ENCODE data around the gene IL12RB1. TPM values are rescaled to one million over a fixed set of nuclear protein-coding genes. Genes with fewer than 3 reads are reported as not detected.

Gene IL12RB1
- total RNA-seq, 1 donor from 2014 or later = not detected

DNA sequence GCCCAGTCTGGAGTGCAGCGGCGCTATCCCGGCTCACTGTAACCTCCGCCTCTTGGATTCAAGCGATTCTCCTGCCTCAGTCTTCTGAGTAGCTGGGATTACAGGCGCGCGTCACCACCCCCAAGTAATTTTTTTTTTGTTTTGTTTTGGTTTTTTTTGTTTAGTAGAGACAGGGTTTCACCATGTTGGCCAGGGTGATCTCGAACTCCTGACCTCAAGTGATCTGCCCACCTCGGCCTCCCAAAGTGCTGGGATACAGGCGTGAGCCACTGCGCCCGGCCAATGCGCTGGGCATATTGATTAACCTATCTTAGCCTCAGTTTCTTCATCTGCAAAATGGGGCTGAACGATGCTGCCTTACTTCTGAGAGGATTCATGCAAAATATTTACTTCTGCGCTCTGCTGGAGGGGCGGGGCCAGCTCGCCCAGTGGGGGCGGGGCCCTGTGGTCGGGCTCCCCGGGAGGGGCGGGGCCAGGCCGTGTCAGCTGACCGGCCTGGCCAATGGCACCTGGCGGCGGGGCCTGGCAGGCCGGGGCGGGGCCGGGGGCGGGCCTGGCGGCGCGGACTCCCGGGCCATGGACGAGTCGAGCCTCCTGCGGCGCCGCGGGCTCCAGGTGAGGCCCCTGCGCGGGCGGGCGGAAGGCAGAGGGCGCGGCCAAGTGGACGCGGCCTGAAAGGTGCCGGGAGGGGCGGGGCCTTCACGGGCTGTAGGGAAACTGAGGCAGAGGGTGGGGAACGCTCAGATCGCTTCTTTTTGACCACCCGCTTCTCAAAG, 10.7 kb upstream of the IL12RB1 start, which contains the start of gene MAST3:
MAST3 (plus strand) TSS at position 562 of the 776 bp plus-strand sequence; CDS start at position 577, 15 bp downstream.
- Mint-ChIP-seq H3K36me3 (ENCODE audit: low read depth, unreplicated experiment) (no peaks in the 10 kb centered on the region), H3K4me1 (ENCODE audit: unreplicated experiment) (no peaks in the 10 kb centered on the region), H3K27me3 (ENCODE audit: unreplicated experiment) (peaks cover 3% of the 10 kb centered on the region), H3K27ac (ENCODE audit: unreplicated experiment) (no peak within 1 kb of the TSS), H3K9me3 (ENCODE audit: unreplicated experiment) (no peaks in the 10 kb centered on the region), H3K4me3 (ENCODE audit: unreplicated experiment) (peak within 1 kb of the TSS; percentile 37)
- TF ChIP-seq, protein P1, sequence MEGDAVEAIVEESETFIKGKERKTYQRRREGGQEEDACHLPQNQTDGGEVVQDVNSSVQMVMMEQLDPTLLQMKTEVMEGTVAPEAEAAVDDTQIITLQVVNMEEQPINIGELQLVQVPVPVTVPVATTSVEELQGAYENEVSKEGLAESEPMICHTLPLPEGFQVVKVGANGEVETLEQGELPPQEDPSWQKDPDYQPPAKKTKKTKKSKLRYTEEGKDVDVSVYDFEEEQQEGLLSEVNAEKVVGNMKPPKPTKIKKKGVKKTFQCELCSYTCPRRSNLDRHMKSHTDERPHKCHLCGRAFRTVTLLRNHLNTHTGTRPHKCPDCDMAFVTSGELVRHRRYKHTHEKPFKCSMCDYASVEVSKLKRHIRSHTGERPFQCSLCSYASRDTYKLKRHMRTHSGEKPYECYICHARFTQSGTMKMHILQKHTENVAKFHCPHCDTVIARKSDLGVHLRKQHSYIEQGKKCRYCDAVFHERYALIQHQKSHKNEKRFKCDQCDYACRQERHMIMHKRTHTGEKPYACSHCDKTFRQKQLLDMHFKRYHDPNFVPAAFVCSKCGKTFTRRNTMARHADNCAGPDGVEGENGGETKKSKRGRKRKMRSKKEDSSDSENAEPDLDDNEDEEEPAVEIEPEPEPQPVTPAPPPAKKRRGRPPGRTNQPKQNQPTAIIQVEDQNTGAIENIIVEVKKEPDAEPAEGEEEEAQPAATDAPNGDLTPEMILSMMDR (IDR thresholded peaks at IDR 0.05; ENCODE audit: unreplicated experiment) = no peak
- DNase-seq (ENCODE audit: low spot score) = peak; percentile 87

DNA sequence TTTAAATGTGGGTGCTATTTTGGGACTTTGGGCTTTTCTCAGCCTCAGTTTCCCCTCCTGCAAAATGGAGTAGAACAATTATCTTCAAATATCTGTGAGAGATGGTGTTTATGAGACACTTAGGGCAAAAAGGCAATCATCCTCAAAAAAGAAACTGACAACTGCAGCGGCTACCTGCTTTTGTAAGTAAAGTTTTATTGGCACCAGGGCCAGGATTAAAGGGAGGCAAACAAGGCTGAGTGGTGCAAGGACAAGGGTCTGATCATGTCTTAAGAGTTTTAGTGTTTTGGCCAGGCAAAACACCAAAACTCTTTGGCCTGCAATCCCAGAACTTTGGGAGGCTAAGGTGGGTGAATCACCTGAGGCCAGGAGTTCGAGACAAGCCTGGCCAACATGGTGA, 9.5 kb upstream of the IL12RB1 start:
- H3K9me3 Mint-ChIP-seq (ENCODE audit: unreplicated experiment) = no peaks in the 10 kb centered on the region
- H3K27me3 Mint-ChIP-seq (ENCODE audit: unreplicated experiment) = peaks cover 3% of the 10 kb centered on the region
- TF ChIP-seq, protein P1 (IDR thresholded peaks at IDR 0.05; ENCODE audit: unreplicated experiment) = no peak
- no peak for DNase-seq (ENCODE audit: low spot score)
- H3K4me1 Mint-ChIP-seq (ENCODE audit: unreplicated experiment) = no peaks in the 10 kb centered on the region
- no peak overlapping the region for H3K27ac Mint-ChIP-seq (ENCODE audit: unreplicated experiment)
- H3K4me3 Mint-ChIP-seq (ENCODE audit: unreplicated experiment) = no peak overlapping the region
- no peaks in the 10 kb centered on the region for H3K36me3 Mint-ChIP-seq (ENCODE audit: low read depth, unreplicated experiment)

DNA sequence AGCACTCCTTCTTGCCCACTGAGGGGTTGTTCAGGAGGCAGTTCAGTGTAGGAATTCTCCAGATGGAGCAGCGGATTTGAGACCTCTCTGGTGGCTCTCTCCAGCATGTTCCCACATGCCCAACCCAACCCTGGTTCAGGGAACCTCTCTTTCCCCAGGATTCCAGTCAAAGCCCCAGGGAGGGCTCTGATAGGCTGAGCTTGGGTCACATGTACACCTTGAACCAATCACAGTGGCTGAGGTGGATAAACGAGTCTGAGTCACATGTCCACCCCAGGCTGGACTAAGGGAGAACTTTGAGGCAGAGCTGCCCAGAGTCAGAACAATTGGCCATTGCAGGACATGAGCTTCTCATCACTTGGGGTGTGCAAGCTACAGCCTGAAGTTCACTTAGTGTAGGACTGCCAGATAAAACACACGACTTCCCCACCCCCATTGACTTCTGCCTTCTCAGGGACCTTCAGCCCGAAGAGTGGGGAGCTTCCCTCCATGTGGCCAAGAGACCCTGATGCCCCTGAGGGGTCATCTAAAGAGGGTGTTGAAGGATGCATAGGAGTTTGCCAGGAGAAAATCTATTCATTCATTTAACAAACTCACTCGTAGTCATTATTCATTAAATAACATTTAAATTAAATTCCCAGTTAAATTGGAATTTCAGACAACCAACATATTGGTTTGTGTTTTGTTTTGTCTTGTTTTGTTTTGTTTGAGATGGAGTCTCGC, 6.9 kb upstream of the IL12RB1 start:
- no peak overlapping the region for H3K27ac Mint-ChIP-seq (ENCODE audit: unreplicated experiment)
- H3K36me3 Mint-ChIP-seq (ENCODE audit: low read depth, unreplicated experiment) = no peaks in the 10 kb centered on the region
- TF ChIP-seq, protein P1 (IDR thresholded peaks at IDR 0.05; ENCODE audit: unreplicated experiment) = no peak
- H3K4me3 Mint-ChIP-seq (ENCODE audit: unreplicated experiment) = no peak overlapping the region
- no peaks in the 10 kb centered on the region for H3K9me3 Mint-ChIP-seq (ENCODE audit: unreplicated experiment)
- H3K4me1 Mint-ChIP-seq (ENCODE audit: unreplicated experiment) = no peaks in the 10 kb centered on the region
- DNase-seq (ENCODE audit: low spot score) = no peak
- H3K27me3 Mint-ChIP-seq (ENCODE audit: unreplicated experiment) = peaks cover 1% of the 10 kb centered on the region

DNA sequence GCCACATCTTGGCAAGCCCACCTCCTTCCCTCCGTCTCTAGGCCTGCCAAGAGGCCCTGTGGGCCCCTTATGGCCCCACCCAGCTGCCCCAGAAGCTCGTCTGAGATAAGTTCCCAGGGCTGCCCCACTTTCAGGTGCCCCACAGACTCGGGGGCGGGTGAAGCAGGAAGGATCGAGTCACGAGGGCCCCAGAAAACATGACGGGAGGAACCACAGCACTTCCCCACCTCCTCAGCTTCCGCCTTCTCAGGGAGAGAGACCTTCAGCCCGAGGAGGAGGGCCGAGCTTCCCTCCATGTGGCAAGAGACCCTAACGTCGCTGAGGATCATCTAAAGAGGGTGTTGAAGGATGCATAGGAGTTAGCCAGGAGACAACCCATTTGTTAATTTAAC, 4.5 kb upstream of the IL12RB1 start:
- TF ChIP-seq, protein P1 (IDR thresholded peaks at IDR 0.05; ENCODE audit: unreplicated experiment) = no peak
- peaks cover 3% of the 10 kb centered on the region for H3K27me3 Mint-ChIP-seq (ENCODE audit: unreplicated experiment)
- no peaks in the 10 kb centered on the region for H3K36me3 Mint-ChIP-seq (ENCODE audit: low read depth, unreplicated experiment)
- H3K4me1 Mint-ChIP-seq (ENCODE audit: unreplicated experiment) = no peaks in the 10 kb centered on the region
- DNase-seq (ENCODE audit: low spot score) = no peak
- no peak overlapping the region for H3K27ac Mint-ChIP-seq (ENCODE audit: unreplicated experiment)
- H3K9me3 Mint-ChIP-seq (ENCODE audit: unreplicated experiment) = no peaks in the 10 kb centered on the region
- H3K4me3 Mint-ChIP-seq (ENCODE audit: unreplicated experiment) = no peak overlapping the region
